ENCODE results near the gene ZNF32.

DNA sequence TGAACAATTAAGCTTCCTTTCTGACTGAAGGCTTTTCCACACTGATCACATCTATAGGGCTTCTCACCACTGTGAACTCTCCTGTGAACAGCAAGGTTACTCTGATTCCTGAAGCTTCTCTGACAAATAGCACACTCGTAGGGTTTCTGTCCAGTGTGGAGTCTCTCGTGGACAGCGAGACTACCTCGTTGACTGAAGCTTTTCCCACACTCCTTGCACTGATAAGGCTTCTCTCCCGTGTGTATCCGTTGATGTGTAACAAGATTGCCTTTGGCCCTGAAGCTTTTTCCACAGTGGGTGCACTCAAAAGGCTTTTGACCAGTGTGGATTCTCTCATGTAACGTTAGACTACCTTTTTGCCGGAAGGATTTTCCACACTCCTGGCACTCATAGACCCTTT is 4.4 kb downstream of the ZNF32 start:
- TF ChIP-seq, protein P1, sequence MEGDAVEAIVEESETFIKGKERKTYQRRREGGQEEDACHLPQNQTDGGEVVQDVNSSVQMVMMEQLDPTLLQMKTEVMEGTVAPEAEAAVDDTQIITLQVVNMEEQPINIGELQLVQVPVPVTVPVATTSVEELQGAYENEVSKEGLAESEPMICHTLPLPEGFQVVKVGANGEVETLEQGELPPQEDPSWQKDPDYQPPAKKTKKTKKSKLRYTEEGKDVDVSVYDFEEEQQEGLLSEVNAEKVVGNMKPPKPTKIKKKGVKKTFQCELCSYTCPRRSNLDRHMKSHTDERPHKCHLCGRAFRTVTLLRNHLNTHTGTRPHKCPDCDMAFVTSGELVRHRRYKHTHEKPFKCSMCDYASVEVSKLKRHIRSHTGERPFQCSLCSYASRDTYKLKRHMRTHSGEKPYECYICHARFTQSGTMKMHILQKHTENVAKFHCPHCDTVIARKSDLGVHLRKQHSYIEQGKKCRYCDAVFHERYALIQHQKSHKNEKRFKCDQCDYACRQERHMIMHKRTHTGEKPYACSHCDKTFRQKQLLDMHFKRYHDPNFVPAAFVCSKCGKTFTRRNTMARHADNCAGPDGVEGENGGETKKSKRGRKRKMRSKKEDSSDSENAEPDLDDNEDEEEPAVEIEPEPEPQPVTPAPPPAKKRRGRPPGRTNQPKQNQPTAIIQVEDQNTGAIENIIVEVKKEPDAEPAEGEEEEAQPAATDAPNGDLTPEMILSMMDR (IDR thresholded peaks at IDR 0.05), result no peak
- TF ChIP-seq POLR2AphosphoS5 (IDR thresholded peaks at IDR 0.05) (no peak), POLR2A (IDR thresholded peaks at IDR 0.05) (no peak)

All from breast epithelium (tissue), 3 donors.